Activated naive CD4-positive, alpha-beta T cell treated with anti-CD3 and anti-CD28 coated beads for 36 hours (primary cell): ENCODE results near the gene HNRNPC. TPM values are rescaled to one million over a fixed set of nuclear protein-coding genes. Genes with fewer than 3 reads are reported as not detected.

ENCODE experiments used
- CTCF ChIA-PET: fragments of 350-600 bp; sonication (Branson Sonifier 250); formaldehyde crosslinking; loops from one replicate; lab custom pipeline; 2021; ENCODE audit warnings: antibody characterized with exemption; lab: Charles Lee
- DNase-seq: peaks from one replicate; pipeline ENCODE4 v3.0.0-alpha.2; 2020
- H3K27ac Mint-ChIP-seq: one replicate; pipeline ENCODE4 v1.8.0; 2021; ENCODE audit warnings: mild to moderate bottlenecking, mixed read lengths
- H3K27me3 Mint-ChIP-seq: one replicate; pipeline ENCODE4 v1.8.0; 2021; ENCODE audit warnings: low read depth, mixed read lengths
- H3K36me3 Mint-ChIP-seq: one replicate; pipeline ENCODE4 v1.8.0; 2021; ENCODE audit warnings: low read depth, mixed read lengths
- H3K4me1 Mint-ChIP-seq: one replicate; pipeline ENCODE4 v1.8.0; 2021; ENCODE audit warnings: low read depth, mixed read lengths
- H3K4me3 Mint-ChIP-seq: one replicate; pipeline ENCODE4 v1.8.0; 2021; ENCODE audit warnings: mild to moderate bottlenecking, moderate library complexity, mixed read lengths
- H3K9me3 Mint-ChIP-seq: one replicate; pipeline ENCODE4 v1.8.0; 2021; ENCODE audit warnings: mixed read lengths
- intact Hi-C: fragments of 100-400 bp; cut with micrococcal nuclease; formaldehyde crosslinking; loops from one replicate; pipeline ENCODE4 v1.15.1; 2023
- total RNA-seq, 2 experiments: library from RNA; stranded (reverse); gene quantifications; one replicate each; pipeline ENCODE4 v1.2.3, GENCODE V29; 2021

Gene HNRNPC
- total RNA-seq, 2 experiments from 2014 or later, result 1,252 to 1,377 TPM

GRCh38 chr14:21267886-21268616 lies 1.2 kb downstream of the HNRNPC start:
- Mint-ChIP-seq H3K36me3 (peaks cover 59% of the 10 kb centered on the region), H3K9me3 (no peaks in the 10 kb centered on the region), H3K27me3 (no peaks in the 10 kb centered on the region), H3K4me3 (peak overlapping the region; percentile 100), H3K27ac (peak overlapping the region; percentile 100), H3K4me1 (peaks cover 39% of the 10 kb centered on the region)
- intact Hi-C loops, result loop anchor here (2.0 to 5.0 kb wide), 5 partner anchors 585 to 1739 kb away; partner anchors contain the start of genes LRP10 and PIP4P1
- CTCF ChIA-PET, result interaction anchor here (1.3 kb wide), 1 partner anchor 115 kb away, joined by 4 read pairs; no protein-coding TSS in a partner anchor
- no peak for DNase-seq

- no peaks in the 10 kb centered on the region for H3K27me3 Mint-ChIP-seq
- H3K36me3 Mint-ChIP-seq, result peaks cover 65% of the 10 kb centered on the region
- peak overlapping the region; percentile 100 for H3K27ac Mint-ChIP-seq
- peak overlapping the region; percentile 100 for H3K4me3 Mint-ChIP-seq
- no peak for DNase-seq
- H3K4me1 Mint-ChIP-seq, result peaks cover 44% of the 10 kb centered on the region
- H3K9me3 Mint-ChIP-seq, result no peaks in the 10 kb centered on the region
- intact Hi-C loops, result loop anchor here (5.0 kb wide), 4 partner anchors 805 to 1740 kb away; partner anchors contain the start of genes LRP10 and PIP4P1
- CTCF ChIA-PET, result interaction anchor here (0.6 kb wide), 1 partner anchor 162 kb away, joined by 3 read pairs; no protein-coding TSS in a partner anchor
These were observed 1.8 kb downstream of the HNRNPC start for GRCh38 chr14:21267431-21267845.

GRCh38 chr14:21264025-21264801 lies 5.0 kb downstream of the HNRNPC start:
- peaks cover 88% of the 10 kb centered on the region for H3K36me3 Mint-ChIP-seq

GRCh38 chr14:21263284-21264024 lies 5.8 kb downstream of the HNRNPC start:
- CTCF ChIA-PET, result no interaction called here
- Mint-ChIP-seq H3K9me3 (no peaks in the 10 kb centered on the region), H3K27me3 (no peaks in the 10 kb centered on the region), H3K27ac (peak overlapping the region; percentile 100), H3K4me3 (peak overlapping the region; percentile 100), H3K36me3 (peaks cover 90% of the 10 kb centered on the region), H3K4me1 (peaks cover 72% of the 10 kb centered on the region)
- no peak for DNase-seq
- intact Hi-C loops, result loop anchor here (1.0 to 2.0 kb wide), 4 partner anchors 45 to 863 kb away; partner anchors contain the start of gene CHD8

More at GRCh38 chr14:21264025-21264801, 5.0 kb downstream of the HNRNPC start:
- CTCF ChIA-PET, result interaction anchor here (0.7 to 2.2 kb wide), 3 partner anchors 8 to 47 kb away, joined by 3 to 8 read pairs (median 4); no protein-coding TSS in a partner anchor
- peaks cover 64% of the 10 kb centered on the region for H3K4me1 Mint-ChIP-seq
- intact Hi-C loops, result loop anchor here (1.0 to 2.0 kb wide), 4 partner anchors 44 to 863 kb away; partner anchors contain the start of gene CHD8
- DNase-seq, result no peak
- peak overlapping the region; percentile 100 for H3K4me3 Mint-ChIP-seq
- H3K27me3 Mint-ChIP-seq, result no peaks in the 10 kb centered on the region
- H3K27ac Mint-ChIP-seq, result peak overlapping the region; percentile 100
- H3K9me3 Mint-ChIP-seq, result no peaks in the 10 kb centered on the region

- no peak for DNase-seq
- Mint-ChIP-seq H3K36me3 (peaks cover 89% of the 10 kb centered on the region), H3K9me3 (no peaks in the 10 kb centered on the region), H3K27ac (peak overlapping the region; percentile 100), H3K4me1 (peaks cover 81% of the 10 kb centered on the region), H3K27me3 (no peaks in the 10 kb centered on the region), H3K4me3 (peak overlapping the region; percentile 61)
- CTCF ChIA-PET, result no interaction called here
- intact Hi-C loops, result no loop called here
These were observed 6.8 kb downstream of the HNRNPC start for GRCh38 chr14:21262410-21262809.

- Mint-ChIP-seq H3K4me3 (no peak overlapping the region), H3K36me3 (peaks cover 90% of the 10 kb centered on the region), H3K27me3 (no peaks in the 10 kb centered on the region), H3K27ac (peak overlapping the region; percentile 100), H3K4me1 (peaks cover 87% of the 10 kb centered on the region), H3K9me3 (no peaks in the 10 kb centered on the region)
- DNase-seq, result no peak
- CTCF ChIA-PET, result no interaction called here
- intact Hi-C loops, result no loop called here
These were observed 7.4 kb downstream of the HNRNPC start for GRCh38 chr14:21261824-21262223.

- H3K4me3 Mint-ChIP-seq, result peak overlapping the region; percentile 32
- peaks cover 78% of the 10 kb centered on the region for H3K36me3 Mint-ChIP-seq
- peak overlapping the region; percentile 51 for H3K27ac Mint-ChIP-seq
- H3K9me3 Mint-ChIP-seq, result no peaks in the 10 kb centered on the region
- no peaks in the 10 kb centered on the region for H3K27me3 Mint-ChIP-seq
- intact Hi-C loops, result no loop called here
- CTCF ChIA-PET, result interaction anchor here (0.8 kb wide), 1 partner anchor 27 kb away, joined by 4 read pairs; no protein-coding TSS in a partner anchor
- H3K4me1 Mint-ChIP-seq, result peaks cover 80% of the 10 kb centered on the region
- no peak for DNase-seq
These were observed 10.1 kb downstream of the HNRNPC start for GRCh38 chr14:21258889-21259787.

GRCh38 chr14:21258005-21258888 lies 11.0 kb downstream of the HNRNPC start:
- peak overlapping the region; percentile 51 for H3K27ac Mint-ChIP-seq
- CTCF ChIA-PET, result no interaction called here

GRCh38 chr14:21257394-21257909 lies 11.8 kb downstream of the HNRNPC start:
- peaks cover 74% of the 10 kb centered on the region for H3K4me1 Mint-ChIP-seq
- peaks cover 74% of the 10 kb centered on the region for H3K36me3 Mint-ChIP-seq
- intact Hi-C loops, result no loop called here
- H3K27ac Mint-ChIP-seq, result peak overlapping the region; percentile 63
- H3K9me3 Mint-ChIP-seq, result no peaks in the 10 kb centered on the region
- CTCF ChIA-PET, result no interaction called here
- no peaks in the 10 kb centered on the region for H3K27me3 Mint-ChIP-seq
- H3K4me3 Mint-ChIP-seq, result peak overlapping the region; percentile 39
- DNase-seq, result no peak

More at GRCh38 chr14:21258005-21258888, 11.0 kb downstream of the HNRNPC start:
- H3K27me3 Mint-ChIP-seq, result no peaks in the 10 kb centered on the region
- no peaks in the 10 kb centered on the region for H3K9me3 Mint-ChIP-seq
- H3K36me3 Mint-ChIP-seq, result peaks cover 76% of the 10 kb centered on the region
- intact Hi-C loops, result no loop called here
- peak overlapping the region; percentile 16 for H3K4me3 Mint-ChIP-seq
- H3K4me1 Mint-ChIP-seq, result peaks cover 74% of the 10 kb centered on the region
- no peak for DNase-seq
